Right lobe of liver (tissue), 6 donors: Measurements from ENCODE around the gene IFNL3. TPM values are rescaled to one million over a fixed set of nuclear protein-coding genes. Genes with fewer than 3 reads are reported as not detected.

Experiments used
- ATAC-seq, 4 donors: fragments of 200-7000 bp; cut with Tn5 transposase; one replicate each; pipeline ENCODE4 v1.9.1; 2020; ENCODE audit warnings: mild to moderate bottlenecking in 4 of 4, moderate library complexity in 4 of 4
- DNase-seq, 3 donors: peaks; one replicate each; pipeline ENCODE4 v3.0.0-alpha.2; 2020
- H3K27ac ChIP-seq, 3 donors: fragments of 200-600 bp; one replicate each; pipeline ENCODE4 v1.8.0; 2022
- H3K27me3 ChIP-seq, 2 donors: fragments of 200-600 bp; one replicate each; pipeline ENCODE4 v1.8.0; 2022
- H3K36me3 ChIP-seq, 4 donors: fragments of 200-600 bp; sonication (generic) in 1 of 4; one replicate each; pipeline versions ENCODE4 v1.5.1 to v1.8.0; 2017 to 2022; ENCODE audit warnings: control low read depth in 1 of 4
- H3K4me1 ChIP-seq, 4 donors: fragments of 200-600 bp; sonication (generic) in 1 of 4; one replicate each; pipeline versions ENCODE4 v1.5.1 to v1.8.0; 2017 to 2022; ENCODE audit warnings: control low read depth in 1 of 4
- H3K4me3 ChIP-seq, 3 donors: fragments of 200-600 bp; one replicate each; pipeline ENCODE4 v1.8.0; 2022
- H3K9me3 ChIP-seq, 4 donors: fragments of 200-600 bp; sonication (generic) in 1 of 4; one replicate each; pipeline versions ENCODE4 v1.5.1 to v1.8.0; 2017 to 2022; ENCODE audit warnings: control low read depth in 1 of 4
- CTCF ChIP-seq, 4 donors: fragments of 200-600 bp in 3 of 4; fragments of 450-650 bp in 1 of 4; IDR thresholded peaks; one replicate each; pipeline versions ENCODE4 v1.5.1 to v1.8.0; 2016 to 2022; ENCODE audit warnings: antibody characterized with exemption in 4 of 4, mild to moderate bottlenecking in 2 of 4
- POLR2A ChIP-seq: fragments of 450-650 bp; IDR thresholded peaks from one replicate; pipeline ENCODE4 v1.6.1; 2017; ENCODE audit warnings: antibody characterized with exemption, mild to moderate bottlenecking
- WGBS: methylation state at CpG from one replicate; pipeline ENCODE4 v1.1.6; 2018; ENCODE audit warnings: low coverage, low lambda C conversion rate; ENCODE audit not compliant: insufficient coverage; ENCODE audit errors: missing lambda C conversion rate; 5-methylcytosine and 5-hydroxymethylcytosine counted together
- intact Hi-C, 2 donors: fragments of 100-400 bp; cut with DNase I; formaldehyde crosslinking; loops; one replicate each; pipeline versions ENCODE4 v1.11.2 to v1.14.1; 2022
- total RNA-seq, 6 experiments: library from RNA; depleted of rRNA in 2 of 6; stranded (reverse); fragments of >200 nt in 2 of 6; fragmentation: NEBNext Ultra II Directional in 3 of 6; extraction: Animal tissue kit (Norgen Biotek cat#: 25700) in 3 of 6; gene quantifications; one replicate each; pipeline versions ENCODE4 v1.1.0 to v1.2.4, GENCODE V29; 2016 to 2023
- donor health status: DM: no; HTN: yes; CAD: no.
- donor health status: DM: no; HTN: no; CAD: no.
- donor health status: DM: no; HTN: no; CAD: no.
- donor health status: DM: no; HTN: yes; CAD: no.
- donor health status: DM: no; HTN: yes; CAD: no.

Gene IFNL3
- total RNA-seq, 6 experiments from 2014 or later: not detected

- no peak for ATAC-seq
- H3K36me3 ChIP-seq: no peaks in the 10 kb centered on the region
Observed at GRCh38 chr19:39206122-39206521, 38.7 kb downstream of the IFNL3 start.

GRCh38 chr19:39205449-39205764 lies 39.4 kb downstream of the IFNL3 start:
- DNase-seq (no peak), ATAC-seq (no peak)
- Histone ChIP-seq H3K27ac (no peak overlapping the region), H3K4me3 (no peak overlapping the region), H3K9me3 (no peaks in the 10 kb centered on the region), H3K4me1 (no peaks in the 10 kb centered on the region), H3K27me3 (peaks cover 0 to 5% of the 10 kb centered on the region in 2 donors), H3K36me3 (no peaks in the 10 kb centered on the region)
- intact Hi-C loops: loop anchor here (10.0 kb wide), 2 partner anchors 109 to 119 kb away; partner anchors contain the start of gene LRFN1 (in 1 of the 2)
- TF ChIP-seq POLR2A (no peak), CTCF (IDR thresholded peaks at IDR 0.05) (no peak)
- WGBS: 80% methylated on average over 1 of the region's 3 CpGs

More at GRCh38 chr19:39206122-39206521, 38.7 kb downstream of the IFNL3 start:
- Histone ChIP-seq H3K4me1 (no peaks in the 10 kb centered on the region), H3K4me3 (no peak overlapping the region), H3K27ac (no peak overlapping the region), H3K9me3 (no peaks in the 10 kb centered on the region), H3K27me3 (peaks cover 0 to 5% of the 10 kb centered on the region in 2 donors)
- no peak for DNase-seq
- WGBS: 67% methylated on average over 4 of the region's 6 CpGs
- TF ChIP-seq CTCF (IDR thresholded peaks at IDR 0.05): no peak
- TF ChIP-seq POLR2A: no peak
- intact Hi-C loops: loop anchor here (10.0 kb wide), 2 partner anchors 109 to 119 kb away; partner anchors contain the start of gene LRFN1 (in 1 of the 2)

GRCh38 chr19:39203372-39204341 lies 41.1 kb downstream of the IFNL3 start, which contains the start of gene SYCN:
SYCN (minus strand) TSS chr19:39204263; CDS start chr19:39204254, 9 bp downstream.
- Histone ChIP-seq H3K27ac (no peak within 1 kb of the TSS), H3K36me3 (no peaks in the 10 kb centered on the region), H3K9me3 (no peaks in the 10 kb centered on the region), H3K4me3 (no peak within 1 kb of the TSS), H3K4me1 (no peaks in the 10 kb centered on the region), H3K27me3 (peaks cover 0 to 5% of the 10 kb centered on the region in 2 donors)
- ATAC-seq (no peak), DNase-seq (no peak)
- intact Hi-C loops: loop anchor here (10.0 kb wide), 2 partner anchors 111 to 121 kb away; partner anchors contain the start of gene LRFN1 (in 1 of the 2)
- 33% methylated on average over 18 of the region's 57 CpGs for WGBS
- TF ChIP-seq CTCF (IDR thresholded peaks at IDR 0.05) (no peak), POLR2A (no peak)

- Histone ChIP-seq H3K27ac (no peak overlapping the region), H3K4me1 (no peaks in the 10 kb centered on the region), H3K36me3 (no peaks in the 10 kb centered on the region), H3K9me3 (no peaks in the 10 kb centered on the region), H3K4me3 (no peak overlapping the region), H3K27me3 (peaks cover 3 to 5% of the 10 kb centered on the region in 2 donors)
- TF ChIP-seq POLR2A (no peak), CTCF (IDR thresholded peaks at IDR 0.05) (no peak)
- no peak for DNase-seq
- WGBS: no CpG with 5 or more reads among the region's 1 CpG
- ATAC-seq: no peak
- intact Hi-C loops: loop anchor here (10.0 kb wide), 2 partner anchors 112 to 122 kb away; partner anchors contain the start of gene LRFN1 (in 1 of the 2)
Observed at GRCh38 chr19:39202998-39203355, 41.8 kb downstream of the IFNL3 start.
